Activated CD8-positive, alpha-beta memory T cell treated with anti-CD3 and anti-CD28 coated beads, Interleukin-2, amount 50 U/mL, for 24 hours (primary cell): Measurements from ENCODE around the gene SV2C.

Source experiments
- DNase-seq: peaks from one replicate; pipeline ENCODE4 v3.0.0-alpha.2; 2020; ENCODE audit errors: extremely low read depth

SV2C gene

GRCh38 chr5:76379316-76379715 lies 296.1 kb downstream of the SV2C start:
- no peak for DNase-seq

GRCh38 chr5:76379855-76380254 lies 296.7 kb downstream of the SV2C start:
- no peak for DNase-seq

- DNase-seq: no peak
These were observed 297.3 kb downstream of the SV2C start for GRCh38 chr5:76380346-76381066.

- no peak for DNase-seq
These were observed 300.1 kb downstream of the SV2C start for GRCh38 chr5:76383126-76383832.

- DNase-seq: no peak
These were observed 301.0 kb downstream of the SV2C start for GRCh38 chr5:76384189-76384588.

- no peak for DNase-seq
These were observed 301.5 kb downstream of the SV2C start for GRCh38 chr5:76384705-76385104.

GRCh38 chr5:76385540-76385939 lies 302.4 kb downstream of the SV2C start:
- DNase-seq: no peak

GRCh38 chr5:76386360-76386759 lies 303.2 kb downstream of the SV2C start:
- DNase-seq: no peak

- no peak for DNase-seq
These were observed 305.1 kb downstream of the SV2C start for GRCh38 chr5:76388236-76388635.

GRCh38 chr5:76388791-76389512 lies 305.8 kb downstream of the SV2C start:
- no peak for DNase-seq

GRCh38 chr5:76389513-76390154 lies 306.5 kb downstream of the SV2C start:
- DNase-seq: no peak

GRCh38 chr5:76391014-76391413 lies 307.8 kb downstream of the SV2C start:
- DNase-seq: no peak

GRCh38 chr5:76393035-76393680 lies 310.0 kb downstream of the SV2C start:
- no peak for DNase-seq

- DNase-seq: no peak
These were observed 314.0 kb downstream of the SV2C start for GRCh38 chr5:76397200-76397599.

- no peak for DNase-seq
These were observed 316.1 kb downstream of the SV2C start for GRCh38 chr5:76399268-76399667.

- no peak for DNase-seq
These were observed 317.3 kb downstream of the SV2C start for GRCh38 chr5:76400466-76400865.

GRCh38 chr5:76401801-76402250 lies 318.6 kb downstream of the SV2C start:
- DNase-seq: no peak

- DNase-seq: peak; percentile 68
These were observed 319.2 kb downstream of the SV2C start for GRCh38 chr5:76402251-76402885.

GRCh38 chr5:76402886-76403765 lies 319.9 kb downstream of the SV2C start, which contains the start of gene IQGAP2:
Gene IQGAP2 (plus strand): TSS chr5:76403285. CDS start chr5:76403546, 261 bp downstream.
- peak; percentile 36 for DNase-seq
